Panc1 (cell line): ENCODE results near the gene THAP3. TPM values are rescaled to one million over a fixed set of nuclear protein-coding genes. Genes with fewer than 3 reads are reported as not detected.
"Not testable (repeated sequence)": the region's sequence is repeated elsewhere in the genome, so short reads cannot be mapped to it uniquely, and the experiment has no call there.

ENCODE experiments used
- ATAC-seq: fragments of 200-7000 bp; cut with Tn5 transposase; 2 replicates; pipeline ENCODE4 v1.9.1; 2020; ENCODE audit warnings: mild to moderate bottlenecking, moderate library complexity
- BruUV-seq: library from RNA; stranded (reverse); fragments of 400-500 nt; replicated peaks from 2 replicates; lab custom pipeline; 2021; lab: Mats Ljungman, UMichigan
- CTCF ChIA-PET: fragments of 300-600 bp; sonication (Branson Sonifier 250); formaldehyde crosslinking; loops from one replicate; lab custom pipeline; 2022; ENCODE audit warnings: antibody characterized with exemption; lab: Charles Lee
- POLR2A ChIA-PET: fragments of 300-600 bp; sonication (Branson Sonifier 250); formaldehyde crosslinking; loops from one replicate; lab custom pipeline; 2022; ENCODE audit warnings: antibody characterized with exemption; lab: Charles Lee
- DNase-seq: peaks from one replicate; pipeline ENCODE4 v3.0.0-alpha.2; 2010; ENCODE audit warnings: low read depth, low spot score
- H3K27ac ChIP-seq: 2 replicates; pipeline ENCODE4 v1.5.1; 2011; ENCODE audit warnings: mild to moderate bottlenecking, low read length, inconsistent platforms
- H3K27me3 ChIP-seq: fragments of 200-500 bp; sonication (Bioruptor generic); 2 replicates; pipeline ENCODE4 v1.6.0; 2014; ENCODE audit warnings: low read length, inconsistent platforms; ENCODE audit not compliant: control insufficient read depth, insufficient read depth
- H3K36me3 ChIP-seq: fragments of 200-500 bp; sonication (Bioruptor generic); 2 replicates; pipeline ENCODE4 v1.5.1; 2014; ENCODE audit warnings: inconsistent platforms, mild to moderate bottlenecking, low read length, moderate library complexity; ENCODE audit not compliant: control insufficient read depth, insufficient read depth
- H3K4me1 ChIP-seq: 2 replicates; pipeline ENCODE4 v1.5.1; 2011; ENCODE audit warnings: inconsistent platforms, mild to moderate bottlenecking, low read length, moderate library complexity; ENCODE audit not compliant: control insufficient read depth, insufficient read depth
- H3K4me3 ChIP-seq, 2 experiments: 2 replicates each; pipeline ENCODE4 v1.5.1; 2011 to 2012; ENCODE audit warnings: low read depth in 2 of 2, low read length in 2 of 2, mild to moderate bottlenecking in 2 of 2, inconsistent platforms in 1 of 2, moderate library complexity in 1 of 2
- H3K9me3 ChIP-seq: fragments of 200-500 bp; sonication (Bioruptor generic); 2 replicates; pipeline ENCODE4 v1.5.1; 2014; ENCODE audit warnings: low read depth, mild to moderate bottlenecking, inconsistent platforms, low read length, moderate library complexity; ENCODE audit not compliant: control insufficient read depth, insufficient read depth
- POLR2AphosphoS5 ChIP-seq: IDR thresholded peaks from 2 replicates; pipeline ENCODE4 v1.6.1; 2012; ENCODE audit warnings: mild to moderate bottlenecking, low read depth, low read length, moderate library complexity
- REST ChIP-seq, 2 experiments: IDR thresholded peaks; 2 replicates each; pipeline ENCODE4 v1.6.1; 2011 to 2012; ENCODE audit warnings: low read depth in 2 of 2, control low read depth in 1 of 2, low read length in 1 of 2, mild to moderate bottlenecking in 1 of 2, moderate library complexity in 1 of 2; ENCODE audit not compliant: insufficient read depth in 1 of 2
- SIN3A ChIP-seq: IDR thresholded peaks from 2 replicates; pipeline ENCODE4 v1.6.1; 2012; ENCODE audit warnings: low read depth, mild to moderate bottlenecking, low read length, moderate library complexity, borderline replicate concordance; ENCODE audit not compliant: insufficient read depth
- TCF7L2 ChIP-seq: IDR thresholded peaks from 2 replicates; pipeline ENCODE4 v1.6.1; 2011; ENCODE audit warnings: mild to moderate bottlenecking, low read depth, low read length, inconsistent platforms
- in situ Hi-C: cut with HindIII; loops from 2 replicates; pipeline ENCODE4 v1.10.0; 2016; ENCODE audit warnings: low sequenced_read_pairs, low pct_unique_long_range_greater_than_20kb
- intact Hi-C: fragments of 100-400 bp; cut with micrococcal nuclease; formaldehyde crosslinking; loops from one replicate; pipeline ENCODE4 v1.10.0; 2022; ENCODE audit not compliant: unreplicated experiment
- total RNA-seq: library from RNA; stranded (reverse); gene quantifications from one replicate; pipeline ENCODE4 v1.2.1, GENCODE V29; 2021; ENCODE audit not compliant: unreplicated experiment
- TF ChIP-seq, protein P1 (sequence below): fragments of 450-650 bp; IDR thresholded peaks from 2 replicates; pipeline ENCODE4 v1.5.1; 2017; ENCODE audit warnings: mild to moderate bottlenecking

THAP3 gene
- total RNA-seq, 1 experiment from 2014 or later, result 24.9 TPM

DNA sequence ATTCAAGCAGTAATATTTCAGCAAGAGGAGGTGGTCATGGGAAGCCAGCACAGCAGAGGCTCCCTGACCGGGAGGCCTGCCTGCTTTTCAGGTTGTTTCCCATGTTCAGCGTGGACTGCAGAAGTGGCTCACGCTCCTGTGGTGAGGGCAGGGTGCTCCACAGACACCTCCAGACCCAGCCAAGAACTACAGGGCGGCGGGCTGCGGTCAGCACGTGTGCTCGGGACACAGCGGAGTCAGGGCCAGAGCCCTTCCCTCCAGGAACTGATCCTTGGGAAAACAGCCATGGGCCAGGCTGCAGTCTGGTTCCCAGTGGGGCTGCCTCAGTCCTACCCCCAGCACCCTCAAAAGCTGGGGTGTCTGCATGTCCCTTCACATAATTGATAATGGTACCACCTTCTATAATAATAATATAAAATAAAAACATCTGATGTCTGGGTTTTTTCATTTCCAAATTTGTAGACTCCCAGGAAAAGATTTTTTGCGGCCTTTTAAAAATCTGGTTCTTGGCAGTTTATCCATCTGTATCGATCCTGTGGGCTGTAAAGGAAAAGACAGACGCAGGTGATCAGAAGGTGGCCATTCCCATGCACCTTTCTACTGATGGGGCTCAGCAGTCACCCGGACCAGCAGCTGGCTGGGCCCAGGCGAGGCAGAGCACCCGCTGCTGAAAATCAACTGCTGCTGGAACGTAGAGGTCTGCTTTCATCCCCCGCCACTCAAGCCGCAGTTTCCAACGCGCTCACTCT lies 10.7 kb downstream of the THAP3 start:
- ATAC-seq (peak; percentile 10; the same call in 1 of the 2 replicates), DNase-seq (no peak)
- POLR2A ChIA-PET, result interaction anchor here (0.6 kb wide), 1 partner anchor 21 kb away, joined by 11 read pairs; no protein-coding TSS in a partner anchor
- in situ Hi-C loops (no loop called here), intact Hi-C loops (no loop called here)
- Histone ChIP-seq H3K4me1 (no peaks in the 10 kb centered on the region), H3K27ac (no peak overlapping the region), H3K4me3 (no peak overlapping the region), H3K36me3 (peaks cover 8% of the 10 kb centered on the region), H3K27me3 (no peaks in the 10 kb centered on the region), H3K9me3 (no peaks in the 10 kb centered on the region)
- CTCF ChIA-PET, result no interaction called here
- TSS peak; percentile 93 for BruUV-seq
- TF ChIP-seq SIN3A, result no peak
- no peak for TF ChIP-seq TCF7L2
- TF ChIP-seq REST (IDR thresholded peaks at IDR 0.05; ENCODE audit: insufficient read depth in 1 of 2, low read depth in 2 of 2, low read length in 1 of 2), result no peak
- TF ChIP-seq, protein P1, sequence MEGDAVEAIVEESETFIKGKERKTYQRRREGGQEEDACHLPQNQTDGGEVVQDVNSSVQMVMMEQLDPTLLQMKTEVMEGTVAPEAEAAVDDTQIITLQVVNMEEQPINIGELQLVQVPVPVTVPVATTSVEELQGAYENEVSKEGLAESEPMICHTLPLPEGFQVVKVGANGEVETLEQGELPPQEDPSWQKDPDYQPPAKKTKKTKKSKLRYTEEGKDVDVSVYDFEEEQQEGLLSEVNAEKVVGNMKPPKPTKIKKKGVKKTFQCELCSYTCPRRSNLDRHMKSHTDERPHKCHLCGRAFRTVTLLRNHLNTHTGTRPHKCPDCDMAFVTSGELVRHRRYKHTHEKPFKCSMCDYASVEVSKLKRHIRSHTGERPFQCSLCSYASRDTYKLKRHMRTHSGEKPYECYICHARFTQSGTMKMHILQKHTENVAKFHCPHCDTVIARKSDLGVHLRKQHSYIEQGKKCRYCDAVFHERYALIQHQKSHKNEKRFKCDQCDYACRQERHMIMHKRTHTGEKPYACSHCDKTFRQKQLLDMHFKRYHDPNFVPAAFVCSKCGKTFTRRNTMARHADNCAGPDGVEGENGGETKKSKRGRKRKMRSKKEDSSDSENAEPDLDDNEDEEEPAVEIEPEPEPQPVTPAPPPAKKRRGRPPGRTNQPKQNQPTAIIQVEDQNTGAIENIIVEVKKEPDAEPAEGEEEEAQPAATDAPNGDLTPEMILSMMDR, result no peak
- no peak for TF ChIP-seq POLR2AphosphoS5

DNA sequence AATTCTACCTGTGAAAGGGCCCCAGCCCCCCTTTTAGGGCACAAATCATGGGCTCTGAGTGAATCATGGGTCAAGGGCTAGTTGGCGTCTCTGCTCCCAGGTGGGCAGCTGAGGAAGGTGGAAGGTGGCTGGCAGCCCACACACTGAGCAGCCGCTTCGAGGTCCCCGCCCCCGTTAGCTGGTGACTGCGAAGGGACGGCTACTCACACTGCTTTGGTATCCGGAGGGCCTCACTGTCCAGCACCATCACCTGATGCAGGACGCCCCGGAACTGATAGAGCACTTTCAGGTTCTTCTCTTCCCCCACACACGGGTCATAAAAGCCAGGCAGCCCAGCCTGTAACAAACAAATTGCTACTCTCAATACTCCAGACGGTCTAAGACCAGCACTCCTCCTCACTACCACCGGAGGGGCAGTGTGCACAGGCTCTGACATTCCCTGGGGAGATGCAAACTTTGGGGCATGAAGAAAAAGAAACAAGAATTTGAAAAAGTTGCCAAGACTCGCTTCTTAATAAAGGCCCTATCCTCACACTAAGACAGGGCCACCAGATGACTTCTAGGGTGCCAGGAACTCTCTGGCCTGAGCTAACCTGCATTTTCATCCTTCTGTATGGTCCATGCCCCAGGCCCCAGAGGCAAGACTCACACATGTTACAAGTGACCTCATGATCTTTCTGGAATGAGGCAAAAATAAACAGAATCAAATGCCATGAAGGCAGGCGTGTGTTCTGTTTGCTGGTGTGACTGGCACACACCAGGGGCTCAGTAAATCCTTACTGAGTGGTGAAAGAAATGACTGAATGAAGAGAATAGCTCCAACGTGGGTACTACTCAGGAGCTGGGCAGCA lies 11.5 kb downstream of the THAP3 start:
- POLR2A ChIA-PET, result interaction anchor here (0.6 kb wide), 1 partner anchor 509 kb away, joined by 3 read pairs; no protein-coding TSS in a partner anchor
- no peaks in the 10 kb centered on the region for H3K27me3 ChIP-seq
- BruUV-seq, result no TSS peak
- H3K36me3 ChIP-seq, result peaks cover 8% of the 10 kb centered on the region
- in situ Hi-C loops, result no loop called here
- no peak overlapping the region for H3K27ac ChIP-seq
- TF ChIP-seq POLR2AphosphoS5 (no peak), TCF7L2 (no peak), REST (IDR thresholded peaks at IDR 0.05; ENCODE audit: insufficient read depth in 1 of 2, low read depth in 2 of 2, low read length in 1 of 2) (no peak), SIN3A (no peak)
- TF ChIP-seq, protein P1, result no peak
- DNase-seq (no peak), ATAC-seq (no peak)
- no peaks in the 10 kb centered on the region for H3K4me1 ChIP-seq
- intact Hi-C loops, result no loop called here
- CTCF ChIA-PET, result no interaction called here
- H3K9me3 ChIP-seq, result no peaks in the 10 kb centered on the region
- no peak overlapping the region for H3K4me3 ChIP-seq

DNA sequence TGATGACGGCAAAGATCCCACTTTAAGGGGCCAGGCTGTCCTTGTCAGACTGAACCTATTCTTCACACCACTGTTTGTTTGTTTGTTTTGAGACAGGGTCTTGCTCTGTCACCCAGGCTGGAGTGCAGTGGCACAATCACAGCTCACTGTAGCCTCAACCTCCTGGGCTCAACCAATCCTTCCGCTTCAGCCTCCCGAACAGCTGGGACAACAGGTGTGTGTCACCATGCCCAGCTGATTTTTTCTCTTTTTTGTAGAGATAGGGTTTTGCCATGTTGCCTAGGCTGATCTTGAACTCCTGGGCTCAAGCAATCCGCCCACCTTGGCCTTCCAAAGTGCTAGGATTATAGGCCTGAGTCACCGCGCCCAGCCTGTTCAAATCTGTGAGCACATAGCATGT lies 12.1 kb downstream of the THAP3 start:
- CTCF ChIA-PET, intact Hi-C loops, H3K36me3 ChIP-seq, H3K9me3 ChIP-seq, DNase-seq, H3K27ac ChIP-seq, H3K27me3 ChIP-seq, in situ Hi-C loops, BruUV-seq, ATAC-seq, H3K4me1 ChIP-seq, H3K4me3 ChIP-seq: not testable (repeated sequence)
- POLR2A ChIA-PET, result interaction anchor here (0.6 kb wide), 1 partner anchor 508 kb away, joined by 3 read pairs; no protein-coding TSS in a partner anchor
